Islet of Langerhans (tissue), 1 donor: ENCODE data around the gene GGT6.

ENCODE experiments used
- FAIRE-seq: peaks from one replicate; lab custom pipeline; 2011; peaks lifted over from hg19 to GRCh38; lab: Jason Lieb, UNC

GGT6 gene

DNA sequence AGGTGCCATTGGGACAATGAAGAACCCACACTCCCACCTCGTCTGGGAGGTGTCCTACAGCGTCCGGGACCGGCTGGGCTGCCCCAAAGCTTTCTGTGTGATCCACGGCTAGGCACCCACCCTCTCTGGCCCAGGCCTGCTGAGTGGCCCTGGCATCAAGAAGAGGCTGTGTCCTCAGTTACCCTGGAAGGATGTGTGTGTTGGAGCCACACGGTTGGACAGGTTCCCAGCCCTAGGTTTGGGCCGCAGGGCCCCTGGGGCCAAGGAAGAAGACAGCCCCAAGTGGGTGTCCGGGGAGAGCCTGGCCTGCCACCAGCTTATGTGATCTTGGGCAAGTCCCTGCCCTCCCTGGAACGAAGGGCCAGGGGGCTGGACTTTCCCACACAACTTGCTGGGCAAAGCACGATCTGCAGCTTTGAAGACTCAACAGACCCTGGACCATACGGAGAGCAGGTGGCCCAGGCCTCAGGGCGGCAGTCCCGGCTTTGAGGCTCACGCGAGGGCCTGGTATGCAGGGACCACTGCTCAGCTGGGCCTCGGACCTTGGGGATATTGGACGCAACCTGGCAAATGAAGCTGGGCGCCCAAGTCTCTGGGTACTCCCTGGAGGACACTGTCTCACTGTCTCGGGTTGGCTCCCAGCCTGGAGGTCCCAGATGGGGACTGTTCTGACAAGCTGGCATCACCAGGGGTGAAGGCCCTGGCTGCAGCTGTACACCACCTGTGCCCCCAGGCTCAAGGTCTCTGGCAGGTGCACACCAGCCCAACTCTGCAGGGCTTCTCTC is 22.7 kb downstream of the GGT6 start:
- no peak for FAIRE-seq

DNA sequence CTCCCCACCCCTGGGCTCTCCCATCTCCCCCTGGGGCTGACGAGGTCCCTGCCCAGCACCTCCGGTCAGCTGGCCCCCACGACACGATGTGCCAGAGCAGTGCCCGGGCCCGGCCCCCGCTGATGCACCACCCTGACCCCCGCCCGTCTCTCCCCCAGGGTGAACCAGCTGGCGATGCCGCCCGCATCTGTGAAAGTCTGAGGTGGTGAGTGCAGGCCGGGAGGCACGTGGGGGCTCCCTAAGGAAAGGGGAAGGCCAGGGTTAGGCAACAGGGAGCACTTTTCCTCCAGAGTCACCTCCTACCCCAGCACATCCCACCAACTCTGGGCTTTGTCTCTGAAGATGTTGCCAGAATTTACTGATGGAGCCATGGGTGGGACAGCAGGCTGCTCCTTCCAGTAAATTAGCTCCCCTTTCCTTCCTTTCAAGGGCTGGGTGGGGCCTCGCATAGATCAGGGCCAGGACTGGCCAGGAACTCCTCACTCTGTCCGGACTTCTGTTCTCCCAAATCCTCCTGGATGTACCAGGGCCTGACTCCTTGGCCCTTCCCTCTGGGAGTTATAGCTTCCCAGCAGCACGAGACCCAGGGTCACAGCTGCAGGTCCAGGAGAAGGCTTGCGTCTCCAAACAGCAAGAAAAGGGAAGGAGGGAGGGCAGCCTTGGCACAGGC is 23.5 kb downstream of the GGT6 start:
- FAIRE-seq, result no peak

- no peak for FAIRE-seq
Observed at GRCh38 chr17:4536259-4536741, 24.1 kb downstream of the GGT6 start.

- FAIRE-seq, result no peak
Observed at GRCh38 chr17:4535667-4536258, 24.6 kb downstream of the GGT6 start.

- FAIRE-seq, result no peak
Observed at GRCh38 chr17:4534928-4535666, 25.3 kb downstream of the GGT6 start.

- no peak for FAIRE-seq
Observed at GRCh38 chr17:4534515-4534914, 25.9 kb downstream of the GGT6 start.

GRCh38 chr17:4533523-4534504 is 26.6 kb downstream of the GGT6 start:
- FAIRE-seq, result no peak

DNA sequence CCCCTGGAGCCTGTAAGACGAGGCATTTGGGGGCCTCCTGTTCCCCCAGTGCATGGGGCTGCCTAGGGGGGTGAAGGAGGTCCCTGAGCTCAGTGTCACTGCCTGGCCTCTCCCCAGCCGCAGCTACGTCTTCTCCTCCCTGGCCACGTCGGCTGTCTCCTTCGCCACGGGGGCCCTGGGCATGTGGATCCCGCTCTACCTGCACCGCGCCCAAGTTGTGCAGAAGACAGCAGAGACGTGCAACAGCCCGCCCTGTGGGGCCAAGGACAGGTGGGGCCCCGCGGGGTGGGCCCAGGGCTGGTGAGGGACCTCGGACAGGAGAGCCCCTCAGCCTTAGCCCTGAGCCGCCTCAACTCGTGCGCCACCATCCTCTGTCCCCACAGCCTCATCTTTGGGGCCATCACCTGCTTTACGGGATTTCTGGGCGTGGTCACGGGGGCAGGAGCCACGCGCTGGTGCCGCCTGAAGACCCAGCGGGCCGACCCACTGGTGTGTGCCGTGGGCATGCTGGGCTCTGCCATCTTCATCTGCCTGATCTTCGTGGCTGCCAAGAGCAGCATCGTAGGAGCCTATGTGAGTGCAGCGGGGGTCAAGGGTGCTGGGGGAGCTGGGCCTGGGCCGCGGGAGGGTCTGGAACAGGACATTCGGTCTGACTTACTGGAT is 27.4 kb downstream of the GGT6 start:
- FAIRE-seq, result no peak

- FAIRE-seq, result no peak
Observed at GRCh38 chr17:4531988-4532736, 28.2 kb downstream of the GGT6 start.

GRCh38 chr17:4530799-4531730 is 29.3 kb downstream of the GGT6 start:
- FAIRE-seq, result no peak

DNA sequence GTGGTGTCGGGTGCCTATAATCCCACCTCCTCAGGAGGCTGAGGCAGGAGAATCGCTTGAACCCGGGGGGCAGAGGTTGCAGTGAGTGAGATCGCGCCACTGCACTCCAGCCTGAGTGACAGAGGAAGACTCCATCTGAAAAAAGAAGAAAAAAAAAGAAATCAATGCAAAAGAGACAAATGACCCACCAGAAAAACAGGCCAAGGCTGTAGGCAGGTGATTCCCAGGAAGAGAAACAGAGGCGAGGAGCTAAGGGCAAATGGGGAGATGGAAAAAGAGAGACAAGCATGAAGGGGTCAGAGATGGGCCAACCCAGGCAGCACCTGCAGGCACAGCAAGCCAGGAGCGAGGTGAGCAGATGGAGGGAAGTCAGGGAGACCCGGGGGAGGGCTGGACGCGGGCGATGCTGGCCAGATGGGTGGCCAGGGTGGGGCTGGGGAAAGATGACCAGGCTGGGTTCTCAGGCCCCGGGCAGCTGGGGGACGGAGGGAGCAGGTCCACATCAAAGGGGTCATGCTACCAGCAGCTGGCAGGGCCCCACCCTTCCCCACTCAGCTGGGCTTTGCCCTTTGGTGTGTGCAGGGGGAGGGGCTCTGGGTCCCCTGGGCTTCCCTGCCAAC is 30.7 kb downstream of the GGT6 start:
- FAIRE-seq, result no peak

DNA sequence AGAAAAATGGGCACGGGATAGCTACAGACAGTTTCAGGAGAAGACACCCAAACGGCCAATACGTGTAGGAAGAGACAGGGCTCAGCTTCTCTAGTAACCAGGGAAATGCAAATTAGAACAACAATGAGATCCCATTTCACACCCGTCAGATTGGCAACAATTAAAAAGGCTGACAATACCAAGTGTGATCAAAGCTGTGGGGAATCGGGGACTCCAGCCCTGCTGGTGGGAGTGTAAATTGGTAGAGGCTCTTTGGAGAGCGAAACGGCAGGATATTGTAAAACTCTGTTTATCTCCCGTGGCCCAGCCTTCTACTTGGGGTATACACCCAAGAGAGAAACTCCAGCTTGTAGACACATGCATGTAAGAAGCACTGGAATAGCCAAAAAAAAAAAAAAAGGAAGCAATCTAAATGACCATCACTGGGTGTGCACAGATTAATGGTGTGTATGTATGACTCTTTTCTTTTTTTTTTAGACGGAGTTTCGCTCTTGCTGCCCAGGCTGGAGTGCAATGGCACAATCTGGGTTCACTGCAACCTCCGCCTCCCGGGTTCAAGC is 32.7 kb downstream of the GGT6 start:
- FAIRE-seq, result no peak

DNA sequence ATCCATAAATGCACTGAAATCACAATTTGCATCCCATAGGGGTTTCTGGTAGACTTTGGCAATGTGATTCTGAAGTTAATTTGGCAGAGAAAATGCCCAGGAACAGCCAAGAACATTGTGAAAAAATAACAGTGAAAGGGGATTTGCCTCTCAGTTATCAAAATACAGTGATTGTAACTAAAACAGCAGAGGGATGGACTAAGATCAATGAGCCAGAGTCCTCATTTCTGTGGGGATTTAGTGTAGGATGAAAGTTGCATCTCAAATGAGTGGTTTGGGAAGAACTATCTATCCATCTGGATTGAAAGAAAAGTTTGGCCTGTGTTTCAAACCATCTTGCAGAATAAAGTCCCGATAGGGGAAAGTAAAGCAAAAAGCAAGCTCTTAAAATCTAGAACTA is 33.2 kb downstream of the GGT6 start:
- FAIRE-seq, result no peak

DNA sequence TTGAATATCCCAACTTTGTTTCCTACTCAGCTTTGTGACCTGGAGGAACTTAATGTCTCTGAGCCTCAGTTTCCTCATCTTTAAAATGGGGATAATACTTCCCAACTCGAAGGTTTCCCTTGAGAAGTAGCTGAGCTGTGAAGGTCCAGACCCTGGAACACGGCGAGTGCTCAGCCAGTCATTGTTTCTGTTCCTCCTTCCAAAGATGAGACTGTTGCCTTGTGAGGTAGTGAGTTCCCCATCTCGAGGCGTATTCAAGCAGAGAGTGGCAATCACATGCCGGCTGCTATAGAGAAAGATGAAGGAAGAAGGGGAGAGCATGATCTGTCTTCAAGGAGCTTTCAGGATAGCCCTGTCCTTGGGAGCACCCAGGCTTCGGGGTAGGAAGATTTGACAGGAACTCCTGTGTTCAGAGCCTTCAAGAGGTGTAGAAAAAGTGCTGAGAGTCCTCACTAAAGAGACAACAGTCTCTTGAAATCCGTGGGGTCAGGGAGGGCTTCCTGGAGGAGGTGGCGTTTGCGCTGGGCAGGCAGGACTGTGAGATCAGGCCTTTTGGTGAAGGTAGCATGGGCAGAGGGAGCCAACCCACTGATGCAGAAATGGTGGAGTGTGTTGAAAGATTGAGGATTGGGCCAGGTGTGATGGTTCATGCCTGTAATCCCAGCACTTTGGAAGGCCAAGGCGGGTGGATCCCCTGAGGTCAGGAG is 34.5 kb downstream of the GGT6 start:
- no peak for FAIRE-seq

DNA sequence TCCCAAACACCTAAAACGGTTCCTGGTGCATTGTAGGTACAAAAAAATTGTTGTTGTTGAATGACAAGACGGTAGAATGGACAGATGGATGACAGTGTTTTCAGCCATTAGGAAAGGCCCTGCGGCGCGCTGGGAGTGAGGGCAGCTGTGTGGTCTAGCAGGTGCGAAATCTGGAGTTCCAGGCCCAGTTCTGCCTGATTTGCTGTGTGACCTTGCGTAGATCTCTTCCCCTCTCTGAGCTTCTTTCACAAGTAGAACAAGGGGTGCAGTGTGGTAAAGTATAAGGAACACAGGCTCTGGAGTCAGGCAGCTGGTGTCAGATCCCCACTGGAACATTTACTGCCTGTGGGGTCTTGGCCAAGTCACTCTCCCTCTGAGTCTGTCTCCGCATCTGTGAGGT is 36.4 kb downstream of the GGT6 start:
- FAIRE-seq, result no peak

GRCh38 chr17:4522661-4523060 is 37.7 kb downstream of the GGT6 start:
- FAIRE-seq, result no peak

DNA sequence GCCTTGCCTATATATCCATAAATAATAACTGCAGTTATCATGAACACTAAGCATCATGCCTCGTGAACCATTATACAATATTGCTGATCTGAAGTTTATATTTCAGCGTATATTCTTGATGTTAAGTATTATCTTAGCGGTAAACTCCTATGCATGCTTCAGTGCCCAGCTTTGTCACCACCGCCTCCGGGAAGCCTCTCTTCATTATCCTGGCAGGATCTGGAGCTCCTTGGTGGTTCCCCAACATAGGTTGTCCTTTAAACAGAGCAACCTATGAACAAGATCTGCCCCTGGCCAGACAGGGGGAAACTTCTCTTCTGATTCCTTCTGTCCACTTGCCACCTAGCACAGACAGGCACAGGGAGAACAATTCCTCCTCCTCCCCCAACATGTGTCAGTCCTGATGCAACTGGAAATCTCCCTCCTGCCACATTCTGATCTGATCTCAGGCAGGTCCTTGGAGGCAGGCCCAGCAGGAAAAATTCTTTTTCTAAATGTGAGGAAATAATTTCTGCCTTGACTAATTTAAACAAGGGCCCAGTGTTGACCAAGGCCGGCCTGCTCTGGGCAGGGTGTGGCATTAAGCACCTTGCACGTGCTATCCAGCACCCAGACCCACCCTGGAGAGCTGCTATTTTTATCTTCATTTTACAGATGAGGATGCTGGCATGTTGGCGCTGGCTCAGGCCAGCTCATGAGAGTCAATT is 39.3 kb downstream of the GGT6 start:
- FAIRE-seq, result no peak
